Breast epithelium (tissue), 4 donors: ENCODE measurements around the gene GULP1. TPM values are rescaled to one million over a fixed set of nuclear protein-coding genes. Genes with fewer than 3 reads are reported as not detected.

ENCODE experiments used
- DNase-seq, 2 donors: peaks; one replicate each; pipeline ENCODE4 v3.0.0-alpha.2; 2019; ENCODE audit warnings: low spot score in 2 of 2
- H3K27ac ChIP-seq, 2 donors: fragments of 200-600 bp; sonication (generic) in 1 of 2; one replicate each; pipeline ENCODE4 v1.5.1; 2016 to 2019; ENCODE audit warnings: mild to moderate bottlenecking in 1 of 2
- H3K27me3 ChIP-seq, 2 donors: fragments of 200-600 bp; sonication (generic) in 1 of 2; one replicate each; pipeline versions ENCODE4 v1.5.1 to v1.6.0; 2017 to 2019; ENCODE audit warnings: control low read depth in 1 of 2, mild to moderate bottlenecking in 1 of 2
- H3K36me3 ChIP-seq: fragments of 200-600 bp; one replicate; pipeline ENCODE4 v1.5.1; 2019
- H3K4me1 ChIP-seq, 2 donors: fragments of 200-600 bp; sonication (generic); one replicate each; pipeline ENCODE4 v1.5.1; 2016 to 2019; ENCODE audit warnings: control low read depth in 1 of 2
- H3K4me3 ChIP-seq, 3 donors: fragments of 200-600 bp; sonication (generic); 1 replicate in 2 of 3; 2 replicates in 1 of 3; pipeline ENCODE4 v1.5.1; 2016 to 2019; ENCODE audit warnings: mild to moderate bottlenecking in 3 of 3, moderate library complexity in 2 of 3
- H3K9me3 ChIP-seq, 2 donors: fragments of 200-600 bp; sonication (generic) in 1 of 2; one replicate each; pipeline ENCODE4 v1.5.1; 2016 to 2019; ENCODE audit warnings: control low read depth in 1 of 2
- POLR2A ChIP-seq: fragments of 450-650 bp; IDR thresholded peaks from one replicate; pipeline ENCODE4 v1.6.1; 2016; ENCODE audit warnings: antibody characterized with exemption, mild to moderate bottlenecking, moderate library complexity
- POLR2AphosphoS5 ChIP-seq, 3 donors: sonication (generic); formaldehyde crosslinking; IDR thresholded peaks; one replicate each; pipeline ENCODE4 v1.6.1; 2017; ENCODE audit warnings: antibody characterized with exemption in 3 of 3
- intact Hi-C: fragments of 100-400 bp; cut with DNase I; formaldehyde crosslinking; loops from one replicate; pipeline ENCODE4 v1.15.1; 2023; ENCODE audit warnings: low total_unique reads
- total RNA-seq, 3 donors: library from RNA; depleted of rRNA; stranded (reverse); fragments of >200 nt; gene quantifications; one replicate each; pipeline ENCODE4 v1.1.0, GENCODE V29; 2016
- TF ChIP-seq, protein P1 (sequence below), 3 donors: fragments of 450-650 bp; IDR thresholded peaks; one replicate each; pipeline ENCODE4 v1.5.1; 2016 to 2017; ENCODE audit warnings: antibody characterized with exemption in 3 of 3, mild to moderate bottlenecking in 3 of 3, moderate library complexity in 3 of 3

GULP1 gene
- total RNA-seq, 3 donors from 2014 or later: 16.5 to 47.9 (median 43.8) TPM

DNA sequence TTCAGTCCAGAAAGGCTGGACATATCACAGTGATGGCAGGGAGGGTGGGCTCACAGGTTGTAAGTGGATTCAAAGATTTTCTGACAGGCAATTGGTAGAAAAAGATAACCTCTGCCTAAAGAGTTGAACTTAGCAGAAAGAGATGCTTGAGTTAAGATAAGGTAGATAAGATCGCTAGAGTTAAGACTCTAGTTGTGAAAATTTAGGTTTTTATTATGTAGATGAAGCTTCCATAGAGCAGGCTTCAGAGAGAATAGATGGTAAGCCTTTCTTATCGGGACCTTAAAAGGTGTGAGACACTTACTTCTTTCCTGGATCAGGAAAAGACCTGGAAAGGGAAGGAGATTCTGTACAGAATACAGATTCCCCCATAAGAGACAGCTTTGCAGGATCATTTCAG, 134.4 kb downstream of the GULP1 start:
- TF ChIP-seq POLR2AphosphoS5 (IDR thresholded peaks at IDR 0.05) (no peak), POLR2A (no peak)
- TF ChIP-seq, protein P1, sequence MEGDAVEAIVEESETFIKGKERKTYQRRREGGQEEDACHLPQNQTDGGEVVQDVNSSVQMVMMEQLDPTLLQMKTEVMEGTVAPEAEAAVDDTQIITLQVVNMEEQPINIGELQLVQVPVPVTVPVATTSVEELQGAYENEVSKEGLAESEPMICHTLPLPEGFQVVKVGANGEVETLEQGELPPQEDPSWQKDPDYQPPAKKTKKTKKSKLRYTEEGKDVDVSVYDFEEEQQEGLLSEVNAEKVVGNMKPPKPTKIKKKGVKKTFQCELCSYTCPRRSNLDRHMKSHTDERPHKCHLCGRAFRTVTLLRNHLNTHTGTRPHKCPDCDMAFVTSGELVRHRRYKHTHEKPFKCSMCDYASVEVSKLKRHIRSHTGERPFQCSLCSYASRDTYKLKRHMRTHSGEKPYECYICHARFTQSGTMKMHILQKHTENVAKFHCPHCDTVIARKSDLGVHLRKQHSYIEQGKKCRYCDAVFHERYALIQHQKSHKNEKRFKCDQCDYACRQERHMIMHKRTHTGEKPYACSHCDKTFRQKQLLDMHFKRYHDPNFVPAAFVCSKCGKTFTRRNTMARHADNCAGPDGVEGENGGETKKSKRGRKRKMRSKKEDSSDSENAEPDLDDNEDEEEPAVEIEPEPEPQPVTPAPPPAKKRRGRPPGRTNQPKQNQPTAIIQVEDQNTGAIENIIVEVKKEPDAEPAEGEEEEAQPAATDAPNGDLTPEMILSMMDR (IDR thresholded peaks at IDR 0.05): no peak
- H3K4me3 ChIP-seq: no peak overlapping the region
- H3K4me1 ChIP-seq: no peaks in the 10 kb centered on the region
- H3K36me3 ChIP-seq: no peaks in the 10 kb centered on the region
- intact Hi-C loops: no loop called here
- H3K27ac ChIP-seq: no peak overlapping the region
- H3K27me3 ChIP-seq: no peaks in the 10 kb centered on the region
- H3K9me3 ChIP-seq: no peaks in the 10 kb centered on the region
- DNase-seq: no peak

DNA sequence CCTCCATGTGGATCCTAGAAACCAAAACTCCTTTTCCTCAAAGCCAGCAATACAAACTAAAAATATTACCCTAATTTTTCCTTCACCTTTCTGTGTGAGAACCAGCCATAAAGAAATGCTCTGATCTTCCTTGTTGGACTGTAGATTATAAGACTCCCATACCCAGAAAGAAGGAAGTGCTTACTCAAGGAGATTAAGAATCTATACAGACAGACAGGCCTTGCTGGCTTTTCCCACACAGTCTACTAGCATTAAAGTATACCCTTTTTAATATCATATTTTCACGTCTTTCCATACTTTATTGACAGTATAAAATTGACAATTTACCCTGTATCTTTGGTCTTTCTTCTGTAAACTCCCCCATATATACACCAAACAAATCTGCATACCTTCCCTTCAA, 139.0 kb downstream of the GULP1 start:
- Histone ChIP-seq H3K4me1 (no peaks in the 10 kb centered on the region), H3K36me3 (no peaks in the 10 kb centered on the region), H3K9me3 (no peaks in the 10 kb centered on the region), H3K4me3 (no peak overlapping the region), H3K27me3 (no peaks in the 10 kb centered on the region), H3K27ac (no peak overlapping the region)
- DNase-seq: no peak
- TF ChIP-seq, protein P1 (IDR thresholded peaks at IDR 0.05): no peak
- TF ChIP-seq POLR2A (no peak), POLR2AphosphoS5 (IDR thresholded peaks at IDR 0.05) (no peak)
- intact Hi-C loops: no loop called here

DNA sequence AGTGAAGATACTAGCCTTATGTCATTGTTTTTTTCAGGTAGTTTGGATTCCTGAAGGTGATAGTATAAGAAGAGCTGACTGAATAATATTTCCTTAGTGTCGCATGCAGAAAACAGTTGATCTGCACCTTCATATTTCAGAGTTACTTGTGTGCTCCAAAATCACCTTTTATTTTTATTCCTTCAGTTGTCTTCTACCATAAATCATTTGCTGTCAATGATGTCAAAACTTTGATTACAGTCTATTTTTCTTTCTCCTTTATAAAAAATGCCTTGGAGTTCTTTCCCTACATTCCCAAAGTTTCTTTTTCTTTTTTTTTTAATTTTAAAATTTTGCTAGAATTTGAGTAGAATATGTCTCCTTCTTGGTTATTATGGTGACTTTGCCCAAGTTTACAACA, 142.3 kb downstream of the GULP1 start:
- no peaks in the 10 kb centered on the region for H3K27me3 ChIP-seq
- H3K4me1 ChIP-seq: no peaks in the 10 kb centered on the region
- DNase-seq: no peak
- no peak overlapping the region for H3K27ac ChIP-seq
- H3K4me3 ChIP-seq: no peak overlapping the region
- H3K9me3 ChIP-seq: no peaks in the 10 kb centered on the region
- no peaks in the 10 kb centered on the region for H3K36me3 ChIP-seq
- intact Hi-C loops: no loop called here
- TF ChIP-seq POLR2A (no peak), POLR2AphosphoS5 (IDR thresholded peaks at IDR 0.05) (no peak)
- TF ChIP-seq, protein P1 (IDR thresholded peaks at IDR 0.05): no peak

DNA sequence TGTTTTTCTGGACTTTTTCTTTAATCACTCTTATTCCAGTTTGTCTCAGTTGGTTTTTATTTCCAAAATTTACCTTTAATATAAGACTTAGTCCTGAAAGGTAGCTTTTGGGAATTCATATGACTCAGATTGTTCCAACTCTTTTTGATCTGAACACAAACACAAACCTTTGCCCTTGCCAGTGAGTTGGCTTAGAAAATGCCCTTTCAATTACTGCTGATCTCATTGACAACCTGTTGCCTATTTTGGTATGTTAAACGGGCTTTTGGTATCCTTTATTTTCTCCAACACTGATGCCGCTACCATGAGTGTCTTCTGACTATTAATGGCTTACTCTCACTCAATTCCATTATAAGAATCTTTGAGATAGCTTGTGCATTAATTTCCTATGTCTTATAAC, 143.4 kb downstream of the GULP1 start:
- intact Hi-C loops: no loop called here

DNA sequence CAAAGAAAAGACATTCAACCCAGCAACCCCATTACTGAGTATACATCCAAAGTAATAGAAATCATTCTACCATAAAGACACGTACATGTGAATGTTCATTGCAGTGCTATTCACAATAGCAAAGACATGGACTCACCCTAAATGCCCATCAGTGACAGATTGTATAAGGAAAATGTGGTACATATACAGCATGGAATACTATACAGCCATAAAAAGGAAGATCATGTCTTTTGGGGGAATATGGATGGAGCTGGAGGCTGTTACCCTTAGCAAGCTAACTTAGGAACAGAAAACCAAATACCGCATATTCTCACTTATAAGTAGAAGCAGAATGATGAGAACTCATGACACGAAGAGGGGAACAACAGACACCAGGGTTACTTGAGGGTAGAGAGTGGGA, 145.9 kb downstream of the GULP1 start:
- intact Hi-C loops: no loop called here
- DNase-seq: no peak
- H3K36me3 ChIP-seq: no peaks in the 10 kb centered on the region
- H3K4me1 ChIP-seq: no peaks in the 10 kb centered on the region
- no peaks in the 10 kb centered on the region for H3K9me3 ChIP-seq
- no peak overlapping the region for H3K27ac ChIP-seq
- TF ChIP-seq, protein P1 (IDR thresholded peaks at IDR 0.05): no peak
- TF ChIP-seq POLR2AphosphoS5 (IDR thresholded peaks at IDR 0.05) (no peak), POLR2A (no peak)
- H3K27me3 ChIP-seq: no peaks in the 10 kb centered on the region
- H3K4me3 ChIP-seq: no peak overlapping the region

More for the DNA sequence above, 143.4 kb downstream of the GULP1 start:
- Histone ChIP-seq H3K4me3 (no peak overlapping the region), H3K27me3 (no peaks in the 10 kb centered on the region), H3K27ac (no peak overlapping the region), H3K36me3 (no peaks in the 10 kb centered on the region), H3K4me1 (no peaks in the 10 kb centered on the region), H3K9me3 (no peaks in the 10 kb centered on the region)
- TF ChIP-seq POLR2A: no peak
- no peak for TF ChIP-seq POLR2AphosphoS5 (IDR thresholded peaks at IDR 0.05)
- TF ChIP-seq, protein P1 (IDR thresholded peaks at IDR 0.05): no peak
- DNase-seq: no peak
